ENCODE data around the gene EXOC6B. TPM values are rescaled to one million over a fixed set of nuclear protein-coding genes. Genes with fewer than 3 reads are reported as not detected.

The EXOC6B gene
- total RNA-seq, 1 experiment from 2014 or later, result 34.3 TPM

- intact Hi-C loops (cut with micrococcal nuclease; ENCODE audit: unreplicated experiment), result loop anchor here (1.0 to 5.0 kb wide), 7 partner anchors 24 to 532 kb away; no protein-coding TSS in a partner anchor
- H3K79me2 ChIP-seq (ENCODE audit: low read depth), result no peaks in the 10 kb centered on the region
- TF ChIP-seq CTCF (conservative IDR thresholded peaks at IDR 0.05), result no peak
- no peak for TF ChIP-seq EZH2 (IDR thresholded peaks at IDR 0.05; ENCODE audit: low read depth)
- ChIA-PET POLR2A (ENCODE audit: unreplicated experiment) (interaction anchor here (0.6 kb wide), 1 partner anchor 1155 kb away, joined by 7 read pairs; the partner anchor contains the start of gene EGR4), CTCF (interaction anchor here (0.7 to 1.5 kb wide), 3 partner anchors 23 to 463 kb away, joined by 3 to 5 read pairs (median 4); no protein-coding TSS in a partner anchor)
- no peaks in the 10 kb centered on the region for H3K9me3 ChIP-seq (ENCODE audit: insufficient read depth, low read depth)
- H3K4me3 ChIP-seq, result peak overlapping the region; percentile 31; the same call in 1 of the 2 replicates
- H3K4me1 ChIP-seq (replicated peaks; ENCODE audit: insufficient read depth), result peaks cover 34% of the 10 kb centered on the region
- H2AFZ ChIP-seq, result no peak overlapping the region
- no peaks in the 10 kb centered on the region for H3K27me3 ChIP-seq (ENCODE audit: insufficient read depth, low read depth)
- H3K4me2 ChIP-seq, result peak overlapping the region; percentile 75
- BruUV-seq (replicated peaks), result no TSS peak
- no peaks in the 10 kb centered on the region for H3K9me2 ChIP-seq (ENCODE audit: insufficient read depth)
- no peaks in the 10 kb centered on the region for H3K36me3 ChIP-seq (ENCODE audit: low read depth)
- peak; percentile 74 to 84 for DNase-seq
- no peaks in the 10 kb centered on the region; the same call in 1 of the 2 replicates for H4K20me1 ChIP-seq (ENCODE audit: insufficient read depth)
- H3F3A ChIP-seq (ENCODE audit: insufficient read depth, low read depth), result peaks cover 33% of the 10 kb centered on the region
- peak overlapping the region; percentile 69 for H3K27ac ChIP-seq
These were observed 686.9 kb downstream of the EXOC6B start for GRCh38 chr2:72138921-72139381.

GRCh38 chr2:72138011-72138881 is 687.6 kb downstream of the EXOC6B start:
- H3K9me3 ChIP-seq (ENCODE audit: insufficient read depth, low read depth), result no peaks in the 10 kb centered on the region
- TF ChIP-seq EZH2 (IDR thresholded peaks at IDR 0.05; ENCODE audit: low read depth) (no peak), CTCF (conservative IDR thresholded peaks at IDR 0.05) (no peak)
- peak; percentile 93 to 94 for DNase-seq
- H3K4me3 ChIP-seq, result peak overlapping the region; percentile 31; the same call in 1 of the 2 replicates
- no TSS peak for BruUV-seq (replicated peaks)
- intact Hi-C loops (cut with micrococcal nuclease; ENCODE audit: unreplicated experiment), result loop anchor here (1.0 to 5.0 kb wide), 6 partner anchors 23 to 531 kb away; no protein-coding TSS in a partner anchor
- no peak overlapping the region for H2AFZ ChIP-seq
- POLR2A ChIA-PET (ENCODE audit: unreplicated experiment), result interaction anchor here (0.6 to 0.7 kb wide), 2 partner anchors 592 to 1155 kb away, joined by 6 to 7 read pairs; partner anchors contain the start of gene EGR4
- H3K36me3 ChIP-seq (ENCODE audit: low read depth), result no peaks in the 10 kb centered on the region
- H3F3A ChIP-seq (ENCODE audit: insufficient read depth, low read depth), result peaks cover 33% of the 10 kb centered on the region
- no peaks in the 10 kb centered on the region for H3K79me2 ChIP-seq (ENCODE audit: low read depth)
- CTCF ChIA-PET, result interaction anchor here (0.6 to 1.5 kb wide), 4 partner anchors 23 to 1039 kb away, joined by 3 to 18 read pairs (median 4); no protein-coding TSS in a partner anchor
- no peaks in the 10 kb centered on the region for H3K27me3 ChIP-seq (ENCODE audit: insufficient read depth, low read depth)
- H4K20me1 ChIP-seq (ENCODE audit: insufficient read depth), result no peaks in the 10 kb centered on the region; the same call in 1 of the 2 replicates
- peak overlapping the region; percentile 69 for H3K27ac ChIP-seq
- H3K4me1 ChIP-seq (replicated peaks; ENCODE audit: insufficient read depth), result peaks cover 34% of the 10 kb centered on the region
- H3K4me2 ChIP-seq, result peak overlapping the region; percentile 75
- no peaks in the 10 kb centered on the region for H3K9me2 ChIP-seq (ENCODE audit: insufficient read depth)

- no peaks in the 10 kb centered on the region for H3K79me2 ChIP-seq (ENCODE audit: low read depth)
- intact Hi-C loops (cut with micrococcal nuclease; ENCODE audit: unreplicated experiment), result loop anchor here (1.0 to 5.0 kb wide), 6 partner anchors 22 to 530 kb away; no protein-coding TSS in a partner anchor
- H3K4me1 ChIP-seq (replicated peaks; ENCODE audit: insufficient read depth), result peaks cover 34% of the 10 kb centered on the region
- H3K4me3 ChIP-seq, result peak overlapping the region; percentile 18; the same call in 1 of the 2 replicates
- no peaks in the 10 kb centered on the region for H3K27me3 ChIP-seq (ENCODE audit: insufficient read depth, low read depth)
- H3F3A ChIP-seq (ENCODE audit: insufficient read depth, low read depth), result peaks cover 29% of the 10 kb centered on the region
- TF ChIP-seq EZH2 (IDR thresholded peaks at IDR 0.05; ENCODE audit: low read depth), result no peak
- TF ChIP-seq CTCF (conservative IDR thresholded peaks at IDR 0.05), result peak; percentile 100
- H3K9me3 ChIP-seq (ENCODE audit: insufficient read depth, low read depth), result no peaks in the 10 kb centered on the region
- BruUV-seq (replicated peaks), result no TSS peak
- ChIA-PET POLR2A (ENCODE audit: unreplicated experiment) (interaction anchor here (0.7 kb wide), 1 partner anchor 592 kb away, joined by 6 read pairs; no protein-coding TSS in a partner anchor), CTCF (interaction anchor here (0.6 to 1.5 kb wide), 3 partner anchors 22 to 1040 kb away, joined by 4 to 18 read pairs (median 5); no protein-coding TSS in a partner anchor)
- H3K9me2 ChIP-seq (ENCODE audit: insufficient read depth), result no peaks in the 10 kb centered on the region
- H2AFZ ChIP-seq, result no peak overlapping the region
- no peaks in the 10 kb centered on the region; the same call in 1 of the 2 replicates for H4K20me1 ChIP-seq (ENCODE audit: insufficient read depth)
- peak in 1 of 2 experiments; percentile 69 for DNase-seq
- H3K36me3 ChIP-seq (ENCODE audit: low read depth), result no peaks in the 10 kb centered on the region
- peak overlapping the region; percentile 75 for H3K4me2 ChIP-seq
- peak overlapping the region; percentile 69 for H3K27ac ChIP-seq
These were observed 688.3 kb downstream of the EXOC6B start for GRCh38 chr2:72137498-72138010.
